Panc1 (cell line): ENCODE data around the gene MAGOH. TPM values are rescaled to one million over a fixed set of nuclear protein-coding genes. Genes with fewer than 3 reads are reported as not detected.

ENCODE experiments used
- total RNA-seq: library from RNA; stranded (reverse); gene quantifications from one replicate; pipeline ENCODE4 v1.2.1, GENCODE V29; 2021; ENCODE audit not compliant: unreplicated experiment

MAGOH gene
- total RNA-seq, 1 experiment from 2014 or later: 63.8 TPM

Other genes starting within 250 kb of the MAGOH start
- gene PODN, start 176.3 kb downstream of the MAGOH start, total RNA-seq: 0.23 TPM
- 0.31 TPM for gene SLC1A7, start 95.9 kb downstream of the MAGOH start, total RNA-seq
- gene CPT2, start 41.7 kb downstream of the MAGOH start, total RNA-seq: 18.9 TPM
- gene CZIB, start 17.9 kb downstream of the MAGOH start, total RNA-seq: 57.2 TPM
- 28.6 TPM for gene LRP8, start 89.6 kb upstream of the MAGOH start, total RNA-seq
- gene DMRTB1, start 220.9 kb upstream of the MAGOH start, total RNA-seq: not detected